Limb (tissue), 2 donors: ENCODE measurements around the gene AGAP1.

Source experiments
- DNase-seq, 2 donors: peaks; one replicate each; pipeline ENCODE4 v3.0.0-alpha.2; 2016; ENCODE audit errors: extremely low spot score in 2 of 2

The AGAP1 gene

DNA sequence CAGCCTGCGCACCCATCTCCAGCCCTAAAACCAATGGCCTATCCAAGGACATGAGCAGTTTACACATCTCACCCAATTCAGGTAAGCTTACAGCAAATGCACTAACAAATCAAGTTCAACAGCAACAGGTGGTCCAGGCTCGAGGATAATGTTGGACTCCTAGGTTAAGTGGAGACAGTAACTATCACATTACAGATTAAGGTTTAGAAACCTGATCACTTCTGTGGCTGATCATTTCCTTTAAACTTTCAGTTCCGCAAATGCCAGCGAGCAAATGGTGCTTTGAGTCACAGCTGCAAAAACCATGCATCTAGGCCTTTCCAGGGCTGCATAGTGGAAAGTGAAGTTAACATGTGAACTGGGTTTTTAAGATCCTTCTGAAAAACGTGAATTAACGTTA is 415.0 kb downstream of the AGAP1 start:
- no peak for DNase-seq

- no peak for DNase-seq
These were observed 415.5 kb downstream of the AGAP1 start for GRCh38 chr2:235909358-235909757.

GRCh38 chr2:235910067-235910466 is 416.2 kb downstream of the AGAP1 start:
- no peak for DNase-seq

DNA sequence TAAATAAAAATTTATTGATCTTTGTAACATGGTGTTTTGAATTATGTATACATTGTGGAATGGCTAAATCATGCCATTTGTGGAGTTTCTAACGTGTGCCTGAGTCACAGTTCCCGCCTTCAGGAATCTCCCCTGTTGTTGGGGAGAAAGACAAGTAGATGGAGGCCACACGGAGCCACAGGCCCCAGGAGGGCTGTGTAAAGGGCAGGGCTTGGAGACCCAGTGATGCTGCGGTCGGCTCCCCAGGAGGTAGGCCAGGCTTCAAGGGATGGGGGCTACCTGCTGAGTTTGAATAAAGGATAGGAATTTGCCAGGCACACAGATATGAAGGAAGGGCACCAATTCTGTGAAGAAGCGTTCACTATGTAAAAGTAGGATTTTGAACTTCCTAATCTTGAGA is 417.3 kb downstream of the AGAP1 start:
- DNase-seq, result no peak

DNA sequence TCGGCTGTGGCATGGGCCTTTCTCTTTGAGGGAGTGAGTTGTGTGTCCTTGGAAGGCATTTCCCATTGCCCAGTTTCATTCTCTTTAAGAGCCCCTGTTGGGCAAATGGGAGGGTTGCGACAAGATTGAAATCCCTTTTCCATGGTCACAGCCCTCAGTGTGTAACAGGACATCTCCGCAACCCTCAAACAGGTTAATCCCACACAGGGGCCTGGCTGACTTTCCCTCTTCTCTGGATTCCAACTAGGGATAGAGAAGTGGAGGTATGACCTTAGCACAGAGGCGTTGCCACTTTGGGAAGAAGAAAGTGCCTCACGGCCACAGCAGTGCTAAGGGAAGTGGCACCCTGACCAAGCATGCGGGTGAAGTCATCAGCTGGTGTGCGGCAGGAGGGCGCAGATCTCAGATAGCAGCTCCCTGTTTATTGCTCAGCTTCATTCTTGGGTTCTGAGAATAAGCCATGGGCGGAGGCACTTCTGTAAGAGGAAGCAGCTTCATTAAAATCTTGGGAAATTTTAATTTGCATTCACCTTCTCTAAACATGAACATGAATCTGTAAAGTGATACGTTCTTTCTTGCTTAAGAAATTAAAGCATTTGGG is 417.9 kb downstream of the AGAP1 start:
- no peak for DNase-seq

DNA sequence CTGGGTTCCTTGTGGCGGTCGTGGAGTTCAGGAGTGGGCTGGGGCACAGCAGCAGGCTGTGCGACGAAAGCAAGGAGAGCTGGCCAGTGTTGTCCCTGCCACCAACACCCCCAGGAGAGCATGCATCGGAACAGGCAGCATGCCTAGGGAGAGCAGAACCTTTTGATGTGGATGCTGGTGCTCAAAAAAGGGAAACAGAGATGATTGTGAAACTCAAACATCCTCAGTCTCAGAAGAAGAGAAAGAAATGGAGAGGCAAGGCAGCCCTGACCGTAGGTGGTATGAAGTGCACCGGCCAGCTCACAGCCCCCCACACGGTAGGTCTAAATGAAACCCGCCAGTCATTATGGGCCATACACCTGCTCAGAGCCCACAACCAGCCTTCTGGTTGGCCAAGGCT is 420.9 kb downstream of the AGAP1 start:
- no peak for DNase-seq

DNA sequence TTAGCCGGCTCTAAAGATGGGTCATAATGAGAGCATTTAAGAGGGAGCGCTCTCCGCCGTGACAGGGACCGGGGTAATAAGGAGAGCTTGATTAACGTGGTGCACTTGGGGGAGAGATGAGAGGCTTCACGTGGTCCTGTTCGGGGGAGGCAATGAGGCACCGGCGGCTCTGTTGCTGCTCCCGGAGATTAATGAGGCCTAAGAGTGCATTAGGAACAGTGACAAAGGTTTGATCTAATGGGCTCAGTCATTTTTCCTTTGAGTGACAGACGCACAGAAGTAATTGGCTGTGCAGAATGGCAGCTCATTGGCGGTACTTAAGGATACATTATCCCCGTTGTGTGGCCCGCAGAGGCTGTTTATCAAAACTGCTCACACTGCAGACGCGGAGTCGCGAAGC is 423.7 kb downstream of the AGAP1 start:
- no peak for DNase-seq

DNA sequence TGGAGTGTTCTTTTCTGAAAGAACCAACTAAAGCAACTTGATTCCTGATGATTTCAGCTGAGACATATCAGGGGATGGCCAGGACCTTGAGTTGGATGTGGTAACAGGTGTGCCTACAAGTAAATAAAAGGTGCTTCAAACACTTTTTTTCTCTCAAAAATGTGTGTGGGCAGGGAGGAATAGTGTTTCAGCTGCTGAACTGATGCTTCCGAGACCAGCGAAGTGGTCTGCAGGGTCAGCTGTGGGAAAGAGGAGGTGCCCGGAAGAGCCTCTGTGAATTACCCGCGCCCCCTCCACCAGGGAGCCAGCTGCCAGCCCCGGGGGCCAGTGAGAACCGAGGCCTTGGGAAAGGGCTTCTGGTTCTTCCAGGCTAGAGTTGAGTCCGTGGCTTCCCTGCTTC is 425.0 kb downstream of the AGAP1 start:
- DNase-seq, result no peak

DNA sequence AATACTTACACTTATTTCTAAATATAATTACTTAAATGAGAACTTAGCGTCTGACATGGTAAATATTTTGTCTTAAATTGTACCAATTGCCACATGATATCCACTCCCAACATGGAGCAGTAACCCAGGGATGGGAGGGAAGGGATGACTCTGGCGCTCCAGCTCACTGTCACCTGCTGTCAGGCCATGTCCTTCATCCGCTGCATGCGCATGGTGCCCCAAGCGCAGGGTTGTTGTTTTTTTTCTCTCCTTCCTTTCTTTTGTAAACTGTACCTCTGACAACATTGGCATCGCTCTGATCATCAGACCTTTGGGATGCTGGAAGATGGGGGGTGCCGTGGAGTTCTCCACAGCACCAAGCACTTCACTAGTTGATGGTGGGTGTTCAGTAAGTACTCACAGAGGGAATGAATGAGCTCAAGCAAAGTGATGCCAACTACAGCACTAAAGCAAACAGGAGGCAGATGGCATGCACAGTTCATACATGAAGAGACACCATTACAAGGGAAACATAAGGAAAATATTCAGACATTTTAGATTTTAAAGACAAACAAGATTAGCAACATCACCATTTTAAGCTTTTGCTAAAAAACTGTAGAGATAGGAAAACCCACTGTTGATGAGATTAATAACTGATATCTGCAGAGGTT is 426.5 kb downstream of the AGAP1 start:
- DNase-seq, result no peak

- no peak for DNase-seq
These were observed 427.8 kb downstream of the AGAP1 start for GRCh38 chr2:235921508-235922191.

DNA sequence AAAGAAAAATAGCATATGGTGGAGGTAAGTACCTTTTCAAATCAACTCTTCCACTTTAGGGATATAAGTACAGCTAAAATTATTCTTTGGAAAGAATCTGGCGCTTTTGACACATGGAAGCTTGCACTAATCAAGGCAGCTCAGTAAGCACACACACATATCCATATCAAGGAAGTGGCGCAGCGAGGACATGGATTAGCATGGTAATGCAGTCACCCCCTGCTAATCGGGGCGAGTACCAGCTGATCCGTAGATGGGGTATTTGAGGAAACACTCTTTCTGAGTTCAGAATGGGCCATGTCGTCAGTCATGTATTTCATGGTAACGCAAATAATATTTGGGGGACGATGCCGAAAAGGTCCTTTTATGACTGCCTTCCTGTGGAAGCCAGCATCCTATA is 429.0 kb downstream of the AGAP1 start:
- no peak for DNase-seq

DNA sequence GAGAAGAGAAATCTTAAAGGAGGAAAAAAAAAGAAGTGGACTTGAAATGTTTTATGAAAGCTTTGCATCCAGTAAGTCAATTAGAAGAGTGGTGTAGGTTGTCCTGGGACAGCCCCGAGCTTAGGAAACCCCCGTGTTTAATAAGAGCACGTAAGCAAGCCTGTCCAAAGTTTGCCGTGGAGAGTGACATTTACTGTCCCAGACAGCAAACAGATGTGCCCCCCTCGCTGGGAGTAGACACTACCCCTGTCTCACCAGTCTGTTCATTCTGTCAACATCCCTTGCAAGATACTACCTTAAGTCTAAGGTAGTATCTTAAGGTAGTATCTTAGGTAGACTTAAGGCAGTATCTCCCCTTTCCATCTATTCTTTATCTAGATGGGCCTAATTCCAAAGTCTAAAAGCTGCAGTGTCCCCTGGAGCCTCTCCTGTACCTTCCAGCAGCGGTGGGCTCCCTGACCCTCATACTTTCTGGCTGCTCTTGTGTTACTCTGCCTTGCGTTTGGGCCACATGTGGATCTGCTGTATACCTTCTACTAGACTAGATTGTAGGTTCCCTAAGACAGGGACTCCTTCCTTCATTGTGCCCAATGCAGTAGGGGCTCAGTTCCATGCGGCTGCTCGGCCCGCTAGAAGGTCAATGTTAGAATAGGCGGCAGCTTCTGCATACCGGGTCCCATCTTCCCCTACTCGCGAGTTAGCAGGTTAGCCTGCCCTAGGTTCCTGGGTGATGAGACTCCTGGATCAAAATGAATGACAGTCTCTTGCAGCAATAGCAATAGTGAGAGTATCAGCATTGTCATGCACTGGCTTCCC is 430.2 kb downstream of the AGAP1 start:
- no peak for DNase-seq

DNA sequence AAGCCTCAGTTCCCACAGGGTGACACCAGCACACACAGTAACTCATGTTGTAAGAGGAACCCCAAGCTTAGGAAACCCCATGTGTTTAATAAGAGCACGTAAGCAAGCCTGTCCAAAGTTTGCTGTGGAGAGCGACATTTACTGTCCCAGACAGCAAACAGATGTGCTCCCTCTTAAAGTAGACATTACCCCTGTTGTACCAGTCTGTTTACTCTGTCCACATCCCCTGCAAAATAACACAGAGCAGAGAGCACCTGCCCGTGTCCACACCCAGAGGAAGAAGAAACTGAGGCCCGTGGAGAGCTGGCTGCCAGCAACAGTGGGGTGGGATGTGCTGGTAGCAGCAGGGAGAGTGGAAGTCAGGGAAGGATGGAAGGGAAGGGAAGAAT is 430.8 kb downstream of the AGAP1 start:
- DNase-seq, result no peak

DNA sequence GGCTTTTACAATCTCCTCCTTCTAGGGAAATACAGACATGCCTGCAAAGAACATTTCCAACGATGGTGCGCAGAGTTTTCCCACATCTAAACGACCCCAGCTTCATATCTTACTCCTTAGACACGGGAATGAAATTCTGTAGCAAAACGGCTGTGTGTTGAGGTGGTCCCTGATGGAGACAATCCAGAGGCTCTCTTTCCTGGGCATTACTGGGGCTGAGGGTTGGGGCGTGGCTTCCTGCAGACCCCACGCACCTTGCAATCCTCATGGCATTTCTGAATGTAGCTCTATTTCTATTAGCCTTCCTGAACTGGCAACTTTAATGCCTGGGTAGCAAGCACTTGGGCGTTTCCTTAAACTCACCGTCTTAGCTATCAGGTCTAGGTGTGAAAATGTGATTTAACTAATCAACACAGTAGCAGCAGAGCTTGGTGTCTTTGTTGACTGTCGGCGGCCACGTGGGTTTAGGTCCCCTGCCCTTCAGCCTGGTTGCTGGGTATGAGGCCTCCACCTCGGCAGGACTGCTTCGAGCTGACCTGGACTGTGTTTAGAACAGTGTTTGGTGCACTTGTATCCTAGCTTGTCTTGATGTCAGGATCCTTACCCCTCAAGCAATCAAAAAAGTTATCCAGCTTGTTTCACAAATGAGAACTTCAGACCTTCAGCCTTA is 431.5 kb downstream of the AGAP1 start:
- DNase-seq, result no peak

DNA sequence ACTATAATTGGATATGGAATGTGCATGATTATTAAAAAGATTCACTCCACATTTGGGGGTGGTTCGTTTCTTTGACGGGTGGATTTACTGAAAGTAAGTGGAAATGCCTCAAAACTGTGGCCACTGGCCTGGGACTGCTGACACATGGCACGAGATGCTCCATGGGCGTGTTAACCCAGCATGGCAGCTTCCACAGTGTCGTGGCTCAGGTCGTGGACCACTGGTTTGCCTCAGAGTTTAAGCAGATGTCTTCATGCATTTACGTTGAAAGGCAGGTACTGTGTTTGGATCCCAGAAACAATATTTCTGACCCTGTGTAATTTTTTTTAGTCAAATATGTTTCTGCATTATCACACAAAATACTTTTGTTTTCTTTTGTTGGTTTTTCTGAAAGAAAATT is 432.4 kb downstream of the AGAP1 start:
- no peak for DNase-seq

GRCh38 chr2:235928751-235929370 is 435.0 kb downstream of the AGAP1 start:
- peak in 1 of 2 donors; percentile 5 for DNase-seq

GRCh38 chr2:235930701-235931100 is 436.9 kb downstream of the AGAP1 start:
- DNase-seq, result no peak

GRCh38 chr2:235931676-235932075 is 437.8 kb downstream of the AGAP1 start:
- DNase-seq, result no peak

GRCh38 chr2:235934059-235934773 is 440.4 kb downstream of the AGAP1 start:
- DNase-seq, result no peak

GRCh38 chr2:235934774-235935484 is 441.1 kb downstream of the AGAP1 start:
- peak in 1 of 2 donors; percentile 13 for DNase-seq
